ENCODE data around the gene ABCB4. TPM values are rescaled to one million over a fixed set of nuclear protein-coding genes. Genes with fewer than 3 reads are reported as not detected.

Gene ABCB4
- total RNA-seq, 1 donor from 2014 or later, result 0.30 TPM

- no peak for DNase-seq (ENCODE audit: low spot score)
- Histone ChIP-seq H3K27me3 (no peaks in the 10 kb centered on the region), H3K4me2 (no peak overlapping the region), H3K79me2 (ENCODE audit: low read depth) (no peaks in the 10 kb centered on the region), H4K20me1 (ENCODE audit: low read depth) (no peaks in the 10 kb centered on the region), H3K36me3 (no peaks in the 10 kb centered on the region), H3K9ac (no peak overlapping the region), H3K4me3 (no peak overlapping the region), H2AFZ (replicated peaks) (no peak overlapping the region), H3K27ac (no peak overlapping the region), H3F3A (ENCODE audit: low read depth) (no peaks in the 10 kb centered on the region), H3K4me1 (no peaks in the 10 kb centered on the region), H3K9me3 (ENCODE audit: low read depth) (no peaks in the 10 kb centered on the region)
- no peaks in the 10 kb centered on the region for H3K36me3 Mint-ChIP-seq
- H3K27ac Mint-ChIP-seq, result no peak overlapping the region
- H3K9me3 Mint-ChIP-seq, result no peaks in the 10 kb centered on the region
- no peaks in the 10 kb centered on the region for H3K27me3 Mint-ChIP-seq (ENCODE audit: insufficient read depth, low read depth)
- no peak overlapping the region for H3K4me3 Mint-ChIP-seq
- TF ChIP-seq EZH2 (IDR thresholded peaks at IDR 0.05) (no peak), CTCF (IDR thresholded peaks at IDR 0.05) (no peak), EZH2phosphoT487 (IDR thresholded peaks at IDR 0.05) (no peak)
- no peaks in the 10 kb centered on the region for H3K4me1 Mint-ChIP-seq
These were observed 24.0 kb upstream of the ABCB4 start for GRCh38 chr7:87499494-87499893.

- H3K4me1 Mint-ChIP-seq, result no peaks in the 10 kb centered on the region
These were observed 23.4 kb upstream of the ABCB4 start for GRCh38 chr7:87498893-87499292.

GRCh38 chr7:87497482-87497881, 22.0 kb upstream of the ABCB4 start:
- no peaks in the 10 kb centered on the region for H3K9me3 Mint-ChIP-seq
- H3K36me3 ChIP-seq, result no peaks in the 10 kb centered on the region
- no peaks in the 10 kb centered on the region for H3K79me2 ChIP-seq (ENCODE audit: low read depth)
- H3K27me3 Mint-ChIP-seq (ENCODE audit: insufficient read depth, low read depth), result no peaks in the 10 kb centered on the region
- no peak overlapping the region for H2AFZ ChIP-seq (replicated peaks)
- DNase-seq (ENCODE audit: low spot score), result no peak
- no peaks in the 10 kb centered on the region for H3K9me3 ChIP-seq (ENCODE audit: low read depth)
- H3K4me1 ChIP-seq, result no peaks in the 10 kb centered on the region
- H3K27me3 ChIP-seq, result no peaks in the 10 kb centered on the region
- H3K27ac ChIP-seq, result no peak overlapping the region
- TF ChIP-seq EZH2phosphoT487 (IDR thresholded peaks at IDR 0.05) (no peak), CTCF (IDR thresholded peaks at IDR 0.05) (no peak), EZH2 (IDR thresholded peaks at IDR 0.05) (no peak)
- no peak overlapping the region for H3K9ac ChIP-seq
- no peak overlapping the region for H3K4me2 ChIP-seq
- H3K4me1 Mint-ChIP-seq, result no peaks in the 10 kb centered on the region
- no peaks in the 10 kb centered on the region for H3K36me3 Mint-ChIP-seq
- no peaks in the 10 kb centered on the region for H3F3A ChIP-seq (ENCODE audit: low read depth)
- H4K20me1 ChIP-seq (ENCODE audit: low read depth), result no peaks in the 10 kb centered on the region
- H3K4me3 ChIP-seq, result no peak overlapping the region
- H3K27ac Mint-ChIP-seq, result no peak overlapping the region
- H3K4me3 Mint-ChIP-seq, result no peak overlapping the region

More at GRCh38 chr7:87498893-87499292, 23.4 kb upstream of the ABCB4 start:
- no peak for DNase-seq (ENCODE audit: low spot score)
- no peaks in the 10 kb centered on the region for H3F3A ChIP-seq (ENCODE audit: low read depth)
- H3K4me3 ChIP-seq, result no peak overlapping the region
- H3K4me1 ChIP-seq, result no peaks in the 10 kb centered on the region
- Mint-ChIP-seq H3K36me3 (no peaks in the 10 kb centered on the region), H3K27me3 (ENCODE audit: insufficient read depth, low read depth) (no peaks in the 10 kb centered on the region), H3K27ac (no peak overlapping the region), H3K4me3 (no peak overlapping the region), H3K9me3 (no peaks in the 10 kb centered on the region)
- no peaks in the 10 kb centered on the region for H3K36me3 ChIP-seq
- no peaks in the 10 kb centered on the region for H3K9me3 ChIP-seq (ENCODE audit: low read depth)
- H4K20me1 ChIP-seq (ENCODE audit: low read depth), result no peaks in the 10 kb centered on the region
- no peak overlapping the region for H3K4me2 ChIP-seq
- H3K9ac ChIP-seq, result no peak overlapping the region
- no peaks in the 10 kb centered on the region for H3K79me2 ChIP-seq (ENCODE audit: low read depth)
- H3K27me3 ChIP-seq, result no peaks in the 10 kb centered on the region
- H3K27ac ChIP-seq, result no peak overlapping the region
- no peak overlapping the region for H2AFZ ChIP-seq (replicated peaks)
- TF ChIP-seq EZH2 (IDR thresholded peaks at IDR 0.05) (no peak), EZH2phosphoT487 (IDR thresholded peaks at IDR 0.05) (no peak), CTCF (IDR thresholded peaks at IDR 0.05) (no peak)
